Psoas muscle (tissue), 8 donors: ENCODE results near the gene DPH1. TPM values are rescaled to one million over a fixed set of nuclear protein-coding genes. Genes with fewer than 3 reads are reported as not detected.

Experiments used
- ATAC-seq, 4 donors: fragments of 200-7000 bp; cut with Tn5 transposase; one replicate each; pipeline ENCODE4 v1.9.1; 2020; ENCODE audit warnings: moderate library complexity in 3 of 4, mild to moderate bottlenecking in 2 of 4
- DNase-seq, 2 donors: peaks; one replicate each; pipeline ENCODE4 v3.0.0-alpha.2; 2020
- H3K27ac ChIP-seq: fragments of 200-600 bp; one replicate; pipeline ENCODE4 v1.8.0; 2022
- H3K27me3 ChIP-seq, 3 donors: fragments of 200-600 bp in 1 of 3; one replicate each; pipeline versions ENCODE4 v1.6.1 to v1.8.0; 2013 to 2022; ENCODE audit warnings: low read length in 2 of 3, mild to moderate bottlenecking in 2 of 3, moderate library complexity in 1 of 3; ENCODE audit not compliant: insufficient read depth in 3 of 3
- H3K36me3 ChIP-seq, 2 donors: fragments of 200-600 bp in 1 of 2; one replicate each; pipeline versions ENCODE4 v1.6.1 to v1.8.0; 2013 to 2022; ENCODE audit warnings: low read depth in 1 of 2, mild to moderate bottlenecking in 1 of 2, moderate library complexity in 1 of 2; ENCODE audit not compliant: insufficient read depth in 1 of 2
- H3K4me1 ChIP-seq: fragments of 200-600 bp; one replicate; pipeline ENCODE4 v1.8.0; 2022
- H3K4me3 ChIP-seq: fragments of 200-600 bp; one replicate; pipeline ENCODE4 v1.8.0; 2022; ENCODE audit warnings: mild to moderate bottlenecking
- H3K9me3 ChIP-seq: fragments of 200-600 bp; one replicate; pipeline ENCODE4 v1.8.0; 2022
- WGBS, 3 donors: extraction: QIAGEN DNeasy Blood & Tissue Kit; methylation state at CpG; one replicate each; pipeline versions ENCODE4 v1.1.6 to v1.1.7; 2013; 5-methylcytosine and 5-hydroxymethylcytosine counted together
- intact Hi-C, 2 donors: fragments of 100-400 bp; cut with DNase I; formaldehyde crosslinking; loops; one replicate each; pipeline versions ENCODE4 v1.11.0 to v1.14.2; 2022
- polyA plus RNA-seq, 3 donors: library from polyadenylated mRNA; stranded (reverse); fragments of 200-250 nt; gene quantifications; one replicate each; pipeline ENCODE4 v1.2.3, GENCODE V29; 2013
- total RNA-seq, 4 donors: library from RNA; stranded (reverse); fragmentation: NEBNext Ultra II Directional in 2 of 4; extraction: Animal tissue kit (Norgen Biotek cat#: 25700) in 2 of 4; gene quantifications; one replicate each; pipeline versions ENCODE4 v1.2.1 to v1.2.4, GENCODE V29; 2021 to 2023
- TF ChIP-seq, protein P1 (sequence below): fragments of 200-600 bp; IDR thresholded peaks from one replicate; pipeline ENCODE4 v1.8.0; 2022; ENCODE audit warnings: antibody characterized with exemption
- donor health status: healthy with polysubstance abuse.
- donor health status: DM: no; HTN: no; CAD: no; lungs with moderate emphysema.
- donor health status: Bipolar disorder and iron deficiency.
- donor health status: healthy.
- donor health status: DM: yes; HTN: yes; CAD: no.
- donor health status: DM: no; HTN: no; CAD: no.
- donor health status: DM: no; HTN: no; CAD: no.
- donor health status: DM: yes; HTN: yes; CAD: no.

Gene DPH1
- total and polyA plus RNA-seq, 7 donors = 13.5 to 73.4 (median 40.6) TPM

DNA sequence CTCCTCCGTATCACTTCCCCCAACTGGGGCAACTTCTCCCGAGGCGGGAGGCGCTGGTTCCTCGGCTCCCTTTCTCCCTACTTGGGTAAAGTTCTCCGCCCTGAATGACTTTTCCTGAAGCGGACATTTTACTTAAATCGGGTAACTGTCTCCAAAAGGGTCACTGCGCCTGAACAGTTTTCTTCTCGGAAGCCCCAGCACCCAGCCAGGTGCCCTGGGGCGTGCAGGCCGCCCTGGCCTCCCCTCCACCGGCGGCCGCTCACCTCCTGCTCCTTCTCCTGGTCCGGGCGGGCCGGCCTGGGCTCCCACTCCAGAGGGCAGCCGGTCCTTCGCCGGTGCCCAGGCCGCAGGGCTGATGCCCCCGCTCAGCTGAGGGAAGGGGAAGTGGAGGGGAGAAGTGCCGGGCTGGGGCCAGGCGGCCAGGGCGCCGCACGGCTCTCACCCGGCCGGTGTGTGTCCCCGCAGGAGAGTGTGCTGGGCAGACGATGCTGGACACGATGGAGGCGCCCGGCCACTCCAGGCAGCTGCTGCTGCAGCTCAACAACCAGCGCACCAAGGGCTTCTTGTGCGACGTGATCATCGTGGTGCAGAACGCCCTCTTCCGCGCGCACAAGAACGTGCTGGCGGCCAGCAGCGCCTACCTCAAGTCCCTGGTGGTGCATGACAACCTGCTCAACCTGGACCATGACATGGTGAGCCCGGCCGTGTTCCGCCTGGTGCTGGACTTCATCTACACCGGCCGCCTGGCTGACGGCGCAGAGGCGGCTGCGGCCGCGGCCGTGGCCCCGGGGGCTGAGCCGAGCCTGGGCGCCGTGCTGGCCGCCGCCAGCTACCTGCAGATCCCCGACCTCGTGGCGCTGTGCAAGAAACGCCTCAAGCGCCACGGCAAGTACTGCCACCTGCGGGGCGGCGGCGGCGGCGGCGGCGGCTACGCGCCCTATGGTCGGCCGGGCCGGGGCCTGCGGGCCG, 26.5 kb downstream of the DPH1 start:
- Histone ChIP-seq H3K4me3 (peak overlapping the region; percentile 74), H3K4me1 (peaks cover 6% of the 10 kb centered on the region), H3K36me3 (peaks cover 0 to 20% of the 10 kb centered on the region in 2 donors), H3K9me3 (no peaks in the 10 kb centered on the region), H3K27me3 (peaks cover 0 to 6% (median 2%) of the 10 kb centered on the region in 3 donors), H3K27ac (peak overlapping the region; percentile 62)
- intact Hi-C loops = no loop called here
- ATAC-seq (no peak), DNase-seq (peak; percentile 36 to 66)
- TF ChIP-seq, protein P1, sequence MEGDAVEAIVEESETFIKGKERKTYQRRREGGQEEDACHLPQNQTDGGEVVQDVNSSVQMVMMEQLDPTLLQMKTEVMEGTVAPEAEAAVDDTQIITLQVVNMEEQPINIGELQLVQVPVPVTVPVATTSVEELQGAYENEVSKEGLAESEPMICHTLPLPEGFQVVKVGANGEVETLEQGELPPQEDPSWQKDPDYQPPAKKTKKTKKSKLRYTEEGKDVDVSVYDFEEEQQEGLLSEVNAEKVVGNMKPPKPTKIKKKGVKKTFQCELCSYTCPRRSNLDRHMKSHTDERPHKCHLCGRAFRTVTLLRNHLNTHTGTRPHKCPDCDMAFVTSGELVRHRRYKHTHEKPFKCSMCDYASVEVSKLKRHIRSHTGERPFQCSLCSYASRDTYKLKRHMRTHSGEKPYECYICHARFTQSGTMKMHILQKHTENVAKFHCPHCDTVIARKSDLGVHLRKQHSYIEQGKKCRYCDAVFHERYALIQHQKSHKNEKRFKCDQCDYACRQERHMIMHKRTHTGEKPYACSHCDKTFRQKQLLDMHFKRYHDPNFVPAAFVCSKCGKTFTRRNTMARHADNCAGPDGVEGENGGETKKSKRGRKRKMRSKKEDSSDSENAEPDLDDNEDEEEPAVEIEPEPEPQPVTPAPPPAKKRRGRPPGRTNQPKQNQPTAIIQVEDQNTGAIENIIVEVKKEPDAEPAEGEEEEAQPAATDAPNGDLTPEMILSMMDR = no peak
- WGBS, 3 donors = 63 to 74% (median 65%) methylated on average over 79 to 85 of the region's 85 CpGs

DNA sequence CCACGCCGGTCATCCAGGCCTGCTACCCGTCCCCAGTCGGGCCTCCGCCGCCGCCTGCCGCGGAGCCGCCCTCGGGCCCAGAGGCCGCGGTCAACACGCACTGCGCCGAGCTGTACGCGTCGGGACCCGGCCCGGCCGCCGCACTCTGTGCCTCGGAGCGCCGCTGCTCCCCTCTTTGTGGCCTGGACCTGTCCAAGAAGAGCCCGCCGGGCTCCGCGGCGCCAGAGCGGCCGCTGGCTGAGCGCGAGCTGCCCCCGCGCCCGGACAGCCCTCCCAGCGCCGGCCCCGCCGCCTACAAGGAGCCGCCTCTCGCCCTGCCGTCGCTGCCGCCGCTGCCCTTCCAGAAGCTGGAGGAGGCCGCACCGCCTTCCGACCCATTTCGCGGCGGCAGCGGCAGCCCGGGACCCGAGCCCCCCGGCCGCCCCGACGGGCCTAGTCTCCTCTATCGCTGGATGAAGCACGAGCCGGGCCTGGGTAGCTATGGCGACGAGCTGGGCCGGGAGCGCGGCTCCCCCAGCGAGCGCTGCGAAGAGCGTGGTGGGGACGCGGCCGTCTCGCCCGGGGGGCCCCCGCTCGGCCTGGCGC, 27.3 kb downstream of the DPH1 start:
- ATAC-seq = no peak
- peak overlapping the region; percentile 62 for H3K27ac ChIP-seq
- no peaks in the 10 kb centered on the region for H3K9me3 ChIP-seq
- intact Hi-C loops = no loop called here
- peaks cover 6% of the 10 kb centered on the region for H3K4me1 ChIP-seq
- peak overlapping the region; percentile 74 for H3K4me3 ChIP-seq
- 59 to 62% (median 62%) methylated on average over 51 to 81 of the region's 81 CpGs for WGBS, 3 donors
- TF ChIP-seq, protein P1 = no peak
- peaks cover 0 to 22% of the 10 kb centered on the region in 2 donors for H3K36me3 ChIP-seq
- DNase-seq = peak in 1 of 2 donors; percentile 27
- H3K27me3 ChIP-seq = peaks cover 0 to 6% (median 2%) of the 10 kb centered on the region in 3 donors

DNA sequence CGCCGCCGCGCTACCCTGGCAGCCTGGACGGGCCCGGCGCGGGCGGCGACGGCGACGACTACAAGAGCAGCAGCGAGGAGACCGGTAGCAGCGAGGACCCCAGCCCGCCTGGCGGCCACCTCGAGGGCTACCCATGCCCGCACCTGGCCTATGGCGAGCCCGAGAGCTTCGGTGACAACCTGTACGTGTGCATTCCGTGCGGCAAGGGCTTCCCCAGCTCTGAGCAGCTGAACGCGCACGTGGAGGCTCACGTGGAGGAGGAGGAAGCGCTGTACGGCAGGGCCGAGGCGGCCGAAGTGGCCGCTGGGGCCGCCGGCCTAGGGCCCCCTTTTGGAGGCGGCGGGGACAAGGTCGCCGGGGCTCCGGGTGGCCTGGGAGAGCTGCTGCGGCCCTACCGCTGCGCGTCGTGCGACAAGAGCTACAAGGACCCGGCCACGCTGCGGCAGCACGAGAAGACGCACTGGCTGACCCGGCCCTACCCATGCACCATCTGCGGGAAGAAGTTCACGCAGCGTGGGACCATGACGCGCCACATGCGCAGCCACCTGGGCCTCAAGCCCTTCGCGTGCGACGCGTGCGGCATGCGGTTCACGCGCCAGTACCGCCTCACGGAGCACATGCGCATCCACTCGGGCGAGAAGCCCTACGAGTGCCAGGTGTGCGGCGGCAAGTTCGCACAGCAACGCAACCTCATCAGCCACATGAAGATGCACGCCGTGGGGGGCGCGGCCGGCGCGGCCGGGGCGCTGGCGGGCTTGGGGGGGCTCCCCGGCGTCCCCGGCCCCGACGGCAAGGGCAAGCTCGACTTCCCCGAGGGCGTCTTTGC, 28.0 kb downstream of the DPH1 start:
- TF ChIP-seq, protein P1 = no peak
- H3K4me3 ChIP-seq = peak overlapping the region; percentile 74
- no peaks in the 10 kb centered on the region for H3K9me3 ChIP-seq
- H3K27ac ChIP-seq = peak overlapping the region; percentile 62
- ATAC-seq (no peak), DNase-seq (peak; percentile 38 to 56)
- 65 to 75% (median 66%) methylated on average over 81 to 98 of the region's 98 CpGs for WGBS, 3 donors
- intact Hi-C loops = no loop called here
- peaks cover 6% of the 10 kb centered on the region for H3K4me1 ChIP-seq
- H3K27me3 ChIP-seq = peaks cover 0 to 6% (median 2%) of the 10 kb centered on the region in 3 donors
- H3K36me3 ChIP-seq = peaks cover 0 to 25% of the 10 kb centered on the region in 2 donors
